PC-9 (cell line): ENCODE measurements around the gene SLC17A1. TPM values are rescaled to one million over a fixed set of nuclear protein-coding genes. Genes with fewer than 3 reads are reported as not detected.

ENCODE experiments used
- BruUV-seq: library from RNA; stranded (reverse); fragments of 400-500 nt; replicated peaks from 2 replicates; lab custom pipeline; 2021; lab: Mats Ljungman, UMichigan
- CTCF ChIA-PET: fragments of 300-600 bp; sonication (Branson Sonifier 250); formaldehyde crosslinking; loops from one replicate; lab custom pipeline; 2022; ENCODE audit warnings: antibody characterized with exemption; lab: Charles Lee
- POLR2A ChIA-PET: fragments of 300-600 bp; sonication (Branson Sonifier 250); formaldehyde crosslinking; loops from one replicate; lab custom pipeline; 2022; ENCODE audit warnings: antibody characterized with exemption; ENCODE audit not compliant: unreplicated experiment; lab: Charles Lee
- DNase-seq, 2 experiments: peaks; one replicate each; pipeline versions ENCODE4 v3.0.0 to v3.0.0-alpha.2; 2015 to 2022; ENCODE audit warnings: mixed read lengths in 1 of 2
- H2AFZ ChIP-seq: fragments of 200-600 bp; sonication (generic); 2 replicates; pipeline ENCODE4 v1.8.1; 2017; ENCODE audit warnings: antibody characterized with exemption
- H3F3A ChIP-seq: fragments of 200-600 bp; sonication (generic); 2 replicates; pipeline ENCODE4 v1.8.1; 2017; ENCODE audit warnings: antibody characterized with exemption, mild to moderate bottlenecking, low read depth; ENCODE audit not compliant: insufficient read depth
- H3K27ac ChIP-seq: fragments of 200-600 bp; sonication (generic); 2 replicates; pipeline ENCODE4 v1.6.1; 2016; ENCODE audit warnings: mixed run types
- H3K27me3 ChIP-seq: fragments of 200-600 bp; sonication (generic); 2 replicates; pipeline ENCODE4 v1.6.1; 2016; ENCODE audit warnings: low read depth, mixed run types; ENCODE audit not compliant: insufficient read depth
- H3K36me3 ChIP-seq: fragments of 200-600 bp; sonication (generic); 2 replicates; pipeline ENCODE4 v1.6.1; 2016; ENCODE audit warnings: low read depth, mixed run types
- H3K4me1 ChIP-seq: fragments of 200-600 bp; sonication (generic); replicated peaks from 2 replicates; pipeline ENCODE4 v1.6.1; 2016; ENCODE audit warnings: mixed run types; ENCODE audit not compliant: insufficient read depth
- H3K4me2 ChIP-seq: fragments of 200-600 bp; sonication (generic); 2 replicates; pipeline ENCODE4 v1.6.1; 2017; ENCODE audit warnings: mixed run types
- H3K4me3 ChIP-seq: fragments of 200-600 bp; sonication (generic); 2 replicates; pipeline ENCODE4 v1.6.1; 2016; ENCODE audit warnings: mixed run types
- H3K79me2 ChIP-seq: fragments of 200-600 bp; sonication (generic); 2 replicates; pipeline ENCODE4 v1.6.1; 2017; ENCODE audit warnings: low read depth, mixed run types
- H3K9me2 ChIP-seq: fragments of 200-600 bp; sonication (generic); 2 replicates; pipeline ENCODE4 v1.8.1; 2017; ENCODE audit warnings: mild to moderate bottlenecking; ENCODE audit not compliant: insufficient read depth
- H3K9me3 ChIP-seq: fragments of 200-600 bp; sonication (generic); 2 replicates; pipeline ENCODE4 v1.8.1; 2016; ENCODE audit warnings: low read depth; ENCODE audit not compliant: insufficient read depth
- H4K20me1 ChIP-seq: fragments of 200-600 bp; sonication (generic); 2 replicates; pipeline ENCODE4 v1.8.1; 2017; ENCODE audit not compliant: insufficient read depth
- EZH2 ChIP-seq: fragments of 200-600 bp; sonication (generic); IDR thresholded peaks from 2 replicates; pipeline ENCODE4 v1.8.0; 2017; ENCODE audit warnings: antibody characterized with exemption, low read depth
- intact Hi-C: fragments of 100-400 bp; cut with micrococcal nuclease; formaldehyde crosslinking; loops from one replicate; pipeline ENCODE4 v1.10.0; 2022; ENCODE audit not compliant: unreplicated experiment
- total RNA-seq: library from RNA; stranded (reverse); gene quantifications from 2 replicates; pipeline ENCODE4 v1.2.3, GENCODE V29; 2021
- TF ChIP-seq, protein P1 (sequence below): fragments of 200-600 bp; sonication (generic); conservative IDR thresholded peaks from 2 replicates; pipeline ENCODE4 v1.6.1; 2017; ENCODE audit warnings: mixed run types, antibody characterized with exemption, mild to moderate bottlenecking, moderate library complexity

The SLC17A1 gene
- total RNA-seq, 1 experiment from 2014 or later, result not detected

- ChIA-PET CTCF (no interaction called here), POLR2A (no interaction called here)
- no peaks in the 10 kb centered on the region for H3K9me2 ChIP-seq
- H3K79me2 ChIP-seq, result no peaks in the 10 kb centered on the region
- no TSS peak for BruUV-seq
- no peak overlapping the region for H3K4me2 ChIP-seq
- H3K27me3 ChIP-seq, result peaks cover 19% of the 10 kb centered on the region
- H3F3A ChIP-seq, result no peaks in the 10 kb centered on the region
- no peak overlapping the region for H3K4me3 ChIP-seq
- no peak overlapping the region for H3K27ac ChIP-seq
- no peak for TF ChIP-seq EZH2
- TF ChIP-seq, protein P1, sequence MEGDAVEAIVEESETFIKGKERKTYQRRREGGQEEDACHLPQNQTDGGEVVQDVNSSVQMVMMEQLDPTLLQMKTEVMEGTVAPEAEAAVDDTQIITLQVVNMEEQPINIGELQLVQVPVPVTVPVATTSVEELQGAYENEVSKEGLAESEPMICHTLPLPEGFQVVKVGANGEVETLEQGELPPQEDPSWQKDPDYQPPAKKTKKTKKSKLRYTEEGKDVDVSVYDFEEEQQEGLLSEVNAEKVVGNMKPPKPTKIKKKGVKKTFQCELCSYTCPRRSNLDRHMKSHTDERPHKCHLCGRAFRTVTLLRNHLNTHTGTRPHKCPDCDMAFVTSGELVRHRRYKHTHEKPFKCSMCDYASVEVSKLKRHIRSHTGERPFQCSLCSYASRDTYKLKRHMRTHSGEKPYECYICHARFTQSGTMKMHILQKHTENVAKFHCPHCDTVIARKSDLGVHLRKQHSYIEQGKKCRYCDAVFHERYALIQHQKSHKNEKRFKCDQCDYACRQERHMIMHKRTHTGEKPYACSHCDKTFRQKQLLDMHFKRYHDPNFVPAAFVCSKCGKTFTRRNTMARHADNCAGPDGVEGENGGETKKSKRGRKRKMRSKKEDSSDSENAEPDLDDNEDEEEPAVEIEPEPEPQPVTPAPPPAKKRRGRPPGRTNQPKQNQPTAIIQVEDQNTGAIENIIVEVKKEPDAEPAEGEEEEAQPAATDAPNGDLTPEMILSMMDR, result no peak
- H2AFZ ChIP-seq, result no peak overlapping the region
- DNase-seq, result no peak
- no peaks in the 10 kb centered on the region for H3K4me1 ChIP-seq
- H3K36me3 ChIP-seq, result no peaks in the 10 kb centered on the region
- no peaks in the 10 kb centered on the region for H4K20me1 ChIP-seq
- H3K9me3 ChIP-seq, result no peaks in the 10 kb centered on the region
- intact Hi-C loops, result no loop called here
Measured at GRCh38 chr6:25833136-25833535, 1.3 kb upstream of the SLC17A1 start.

GRCh38 chr6:25832670-25833069 is 818 bp upstream of the SLC17A1 start:
- no peak overlapping the region for H2AFZ ChIP-seq
- H3K79me2 ChIP-seq, result no peaks in the 10 kb centered on the region
- H3K4me1 ChIP-seq, result no peaks in the 10 kb centered on the region
- no peaks in the 10 kb centered on the region for H3K9me3 ChIP-seq
- CTCF ChIA-PET, result no interaction called here
- H3K9me2 ChIP-seq, result no peaks in the 10 kb centered on the region
- H3K36me3 ChIP-seq, result no peaks in the 10 kb centered on the region
- BruUV-seq, result no TSS peak
- peaks cover 15% of the 10 kb centered on the region for H3K27me3 ChIP-seq
- TF ChIP-seq, protein P1, result no peak
- TF ChIP-seq EZH2, result no peak
- intact Hi-C loops, result no loop called here
- POLR2A ChIA-PET, result no interaction called here
- no peak overlapping the region for H3K4me2 ChIP-seq
- no peaks in the 10 kb centered on the region for H4K20me1 ChIP-seq
- no peak for DNase-seq
- no peak overlapping the region for H3K27ac ChIP-seq
- H3K4me3 ChIP-seq, result no peak overlapping the region
- H3F3A ChIP-seq, result no peaks in the 10 kb centered on the region

DNA sequence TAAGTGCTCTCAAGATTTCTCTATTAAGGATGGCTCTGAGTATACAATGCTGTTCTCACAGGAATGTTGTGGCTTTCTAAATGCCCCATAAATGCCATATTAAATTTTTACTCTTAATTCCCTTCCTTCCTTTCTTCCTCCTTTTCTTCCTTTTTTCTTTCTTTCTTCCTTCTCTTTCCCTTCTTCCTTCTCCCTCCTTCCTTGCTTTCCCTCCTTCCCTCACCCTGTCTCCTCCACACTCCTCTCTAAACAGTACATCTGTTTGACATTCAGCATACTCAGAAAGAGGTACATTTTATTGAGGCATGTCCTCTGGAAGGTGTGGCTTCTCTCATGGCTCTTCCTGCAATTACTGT is 433 bp upstream of the SLC17A1 start:
- Histone ChIP-seq H3K27ac (no peak overlapping the region), H3K36me3 (no peaks in the 10 kb centered on the region), H3K9me2 (no peaks in the 10 kb centered on the region), H3K4me1 (no peaks in the 10 kb centered on the region), H2AFZ (no peak overlapping the region), H3K4me3 (no peak overlapping the region), H4K20me1 (no peaks in the 10 kb centered on the region), H3K79me2 (no peaks in the 10 kb centered on the region), H3F3A (no peaks in the 10 kb centered on the region), H3K27me3 (peaks cover 11% of the 10 kb centered on the region), H3K9me3 (no peaks in the 10 kb centered on the region), H3K4me2 (no peak overlapping the region)
- no TSS peak for BruUV-seq
- no peak for DNase-seq
- no peak for TF ChIP-seq EZH2
- TF ChIP-seq, protein P1, result no peak
- intact Hi-C loops, result no loop called here
- ChIA-PET CTCF (no interaction called here), POLR2A (no interaction called here)
